GM21515 (cell line): ENCODE results near the gene IL17RD.

Experiments used
- ATAC-seq: cut with Tn5 transposase; IDR thresholded peaks from one replicate; pipeline ENCODE4 v1.9.1; 2021; ENCODE audit not compliant: unreplicated experiment

The IL17RD gene

DNA sequence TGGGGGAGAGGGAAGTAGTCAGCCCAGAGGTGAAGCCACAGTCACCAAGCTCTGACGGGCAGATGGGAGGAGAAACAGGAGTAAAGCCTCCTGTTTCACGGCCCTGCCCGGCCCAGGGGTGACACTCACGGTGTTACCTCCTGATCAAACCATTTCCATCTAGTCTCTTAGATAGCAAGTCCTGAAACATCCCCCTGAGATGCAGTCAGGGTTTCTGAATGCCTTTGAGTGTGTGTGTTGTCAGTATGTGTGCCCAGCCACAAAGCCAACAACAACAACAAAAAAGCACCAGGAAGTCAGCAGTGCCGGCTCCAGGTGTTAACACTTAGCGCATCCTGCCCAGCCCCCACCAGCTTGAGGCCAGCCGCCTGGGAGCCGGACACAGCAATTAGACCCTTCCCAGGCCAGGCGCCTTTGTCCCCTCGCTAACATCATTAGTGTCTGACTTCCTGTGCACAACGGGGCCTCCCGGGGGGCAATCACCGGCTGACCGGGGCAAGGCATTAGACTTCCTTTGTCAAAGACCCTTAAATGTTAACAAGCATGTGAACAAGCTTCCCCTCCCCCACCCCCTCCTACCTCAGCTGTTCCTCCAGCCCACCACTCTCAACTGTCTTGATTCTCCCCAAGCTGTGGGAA lies 34.5 kb downstream of the IL17RD start:
- ATAC-seq = no peak

- ATAC-seq = no peak
Measured at GRCh38 chr3:57128826-57129667, 36.1 kb downstream of the IL17RD start.

GRCh38 chr3:57127891-57128518 lies 37.1 kb downstream of the IL17RD start:
- no peak for ATAC-seq

DNA sequence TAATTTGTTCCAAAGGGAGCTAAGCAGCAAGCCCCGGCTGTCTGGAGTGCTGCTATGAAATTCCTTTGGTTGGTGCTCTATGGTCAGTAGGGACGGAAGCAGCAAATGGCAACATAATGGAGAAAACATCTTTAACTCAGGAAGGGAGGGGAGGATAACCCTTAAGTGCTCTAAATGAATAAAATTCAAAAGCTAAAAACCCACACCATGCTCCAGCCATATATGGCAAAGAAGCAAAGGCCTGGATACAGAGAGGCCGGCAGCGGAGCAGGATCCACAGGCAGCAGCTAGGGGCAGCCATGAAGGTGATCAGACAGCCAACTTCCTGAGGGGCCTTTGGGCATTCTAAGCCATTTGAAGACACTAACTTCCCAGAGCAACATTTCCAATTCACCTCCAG lies 38.9 kb downstream of the IL17RD start:
- ATAC-seq = no peak

DNA sequence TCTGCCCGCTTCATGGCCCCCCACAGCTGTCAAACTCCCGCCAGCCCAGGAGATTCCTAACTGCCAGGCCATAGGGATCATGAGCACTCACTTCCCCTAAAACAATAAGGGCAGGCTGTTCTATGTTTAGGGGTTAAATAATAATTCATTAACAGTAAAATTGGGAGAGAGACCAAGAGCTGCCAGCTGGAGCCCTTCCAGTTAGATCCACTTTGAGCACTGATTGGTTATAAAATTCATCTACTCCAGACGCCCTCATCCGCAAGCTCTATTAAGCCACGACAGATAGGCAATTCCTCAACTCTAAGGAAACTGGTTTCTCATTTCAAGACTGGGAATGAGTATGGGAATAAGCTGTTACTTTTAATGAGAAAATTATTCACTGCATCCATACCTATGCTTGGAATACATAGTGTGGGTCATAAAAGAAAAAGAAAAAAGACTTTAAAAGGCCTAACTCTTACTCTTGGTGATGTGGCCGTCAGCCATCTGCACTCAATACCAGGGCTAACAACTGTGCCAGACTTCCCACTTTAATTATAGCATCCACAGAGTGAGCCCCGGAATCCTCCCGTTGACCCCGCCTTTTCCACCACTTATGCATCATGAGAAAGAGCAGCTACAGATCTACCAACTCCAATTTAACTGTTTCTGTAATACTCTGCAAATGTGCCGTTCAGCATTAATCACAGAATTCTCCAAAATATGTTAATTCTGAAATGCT lies 44.5 kb downstream of the IL17RD start:
- ATAC-seq = no peak

- no peak for ATAC-seq
Measured at GRCh38 chr3:57120040-57120439, 45.1 kb downstream of the IL17RD start.

DNA sequence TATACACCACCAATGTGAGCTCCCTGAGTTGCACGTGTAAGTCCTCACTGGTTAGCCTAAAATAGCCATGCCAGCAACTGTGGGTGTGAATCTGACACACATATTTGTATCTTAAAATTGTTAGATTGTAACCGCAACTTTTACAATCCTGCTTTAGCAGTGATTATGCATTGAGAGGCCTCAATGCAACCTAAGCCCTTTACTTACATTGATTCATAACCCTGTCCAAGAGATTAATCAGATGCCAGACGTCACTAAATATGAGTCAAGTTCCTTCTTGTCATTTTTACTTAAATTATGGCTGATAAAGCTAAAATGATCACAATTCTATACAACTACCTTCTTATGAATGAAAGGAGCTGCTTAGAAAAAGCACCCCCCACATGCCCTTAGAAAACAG lies 46.9 kb downstream of the IL17RD start:
- no peak for ATAC-seq

DNA sequence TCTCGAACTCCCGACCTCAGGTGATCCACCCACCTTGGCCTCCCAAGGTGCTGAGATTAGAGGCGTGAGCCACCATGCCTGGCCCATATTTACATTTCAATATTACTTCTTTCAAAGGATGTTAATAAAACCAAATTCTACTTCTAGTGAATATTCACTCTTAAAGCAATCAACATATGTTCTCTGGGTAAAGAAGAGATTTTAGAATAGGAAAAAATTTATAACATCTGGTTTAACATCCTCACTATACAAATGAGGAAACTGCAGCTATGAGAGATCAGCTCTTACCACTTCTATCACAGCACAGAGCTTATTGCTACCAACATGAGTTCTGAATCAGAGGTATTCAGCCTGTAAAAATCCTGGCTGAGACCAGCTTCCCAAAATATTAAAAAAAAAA lies 48.7 kb downstream of the IL17RD start:
- no peak for ATAC-seq

DNA sequence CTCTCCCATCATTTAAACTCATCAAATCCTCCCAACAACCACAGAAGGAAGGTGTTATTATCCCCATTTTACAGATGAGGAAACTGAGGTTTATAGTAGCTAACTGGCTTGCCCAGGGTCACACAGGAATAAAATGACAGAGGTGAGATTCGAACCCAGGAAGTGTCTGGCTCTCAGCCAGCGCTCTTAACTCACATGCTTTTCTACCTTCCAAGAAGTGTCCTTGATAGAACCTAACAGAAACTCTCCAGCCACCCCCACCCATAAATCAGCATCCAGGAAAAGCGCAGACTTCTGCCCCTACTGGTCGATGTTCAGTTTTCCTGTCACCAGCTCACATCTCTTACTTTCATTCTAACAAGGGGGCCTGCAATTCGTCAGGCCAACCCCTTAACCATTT lies 52.9 kb downstream of the IL17RD start:
- ATAC-seq = no peak

- no peak for ATAC-seq
Measured at GRCh38 chr3:57110798-57111197, 54.4 kb downstream of the IL17RD start.

GRCh38 chr3:57110214-57110613 lies 54.9 kb downstream of the IL17RD start:
- no peak for ATAC-seq

- no peak for ATAC-seq
Measured at GRCh38 chr3:57109437-57110199, 55.5 kb downstream of the IL17RD start.

- no peak for ATAC-seq
Measured at GRCh38 chr3:57108684-57109083, 56.5 kb downstream of the IL17RD start.

DNA sequence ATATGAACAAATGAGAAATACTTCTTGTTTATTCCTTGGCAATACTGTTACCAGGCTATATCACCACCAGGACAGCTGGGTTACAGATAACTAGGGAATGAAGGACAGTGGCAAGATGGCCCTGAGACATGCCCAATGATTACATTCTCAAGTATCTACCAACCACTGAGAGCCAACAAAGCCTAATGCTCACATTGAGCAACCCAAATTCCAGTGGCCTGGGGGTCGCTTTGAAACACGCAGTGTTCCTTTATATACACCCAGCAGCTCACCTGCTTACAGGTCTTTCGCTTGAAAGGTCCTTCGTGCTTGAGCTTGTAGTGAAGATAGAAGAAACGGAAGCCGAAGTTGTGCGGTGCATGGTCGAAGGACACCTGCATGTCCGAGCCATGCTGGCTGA lies 59.6 kb downstream of the IL17RD start:
- ATAC-seq = no peak

GRCh38 chr3:57100046-57100695 lies 65.0 kb downstream of the IL17RD start:
- peak; percentile 56 for ATAC-seq

- no peak for ATAC-seq
Measured at GRCh38 chr3:57098418-57099310, 66.5 kb downstream of the IL17RD start.

DNA sequence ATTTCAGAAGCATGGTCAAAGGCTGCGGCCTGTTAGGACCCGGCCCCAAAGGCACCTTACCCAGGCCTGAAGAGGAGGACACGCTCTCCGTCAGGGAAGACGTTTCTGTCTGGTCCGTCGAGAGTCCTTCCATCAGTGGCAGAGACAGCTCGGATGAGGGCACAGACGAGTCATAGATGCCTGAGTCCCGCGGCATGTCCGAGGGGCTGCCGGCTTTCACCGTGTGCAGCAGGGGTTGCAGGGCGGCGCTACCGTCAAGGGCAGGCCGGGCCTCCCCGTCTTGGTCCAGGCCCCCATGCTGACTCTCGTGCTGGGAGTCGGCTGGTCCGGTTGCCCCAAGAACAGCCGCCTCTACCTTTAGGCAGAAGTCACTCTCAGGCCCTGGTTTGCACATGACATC lies 67.6 kb downstream of the IL17RD start:
- no peak for ATAC-seq

GRCh38 chr3:57095363-57095762 lies 69.8 kb downstream of the IL17RD start:
- no peak for ATAC-seq

- no peak for ATAC-seq
Measured at GRCh38 chr3:57094575-57094974, 70.6 kb downstream of the IL17RD start.
